Left forelimb (tissue), 1 donor: ENCODE results near the gene SLC25A31.

ENCODE experiments used
- DNase-seq: peaks from one replicate; pipeline ENCODE4 v3.0.0-alpha.2; 2018; ENCODE audit warnings: low spot score

SLC25A31 gene

GRCh38 chr4:127778102-127778501 is 47.9 kb downstream of the SLC25A31 start:
- DNase-seq = no peak

- no peak for DNase-seq
These were observed 50.4 kb downstream of the SLC25A31 start for GRCh38 chr4:127780598-127780997.

GRCh38 chr4:127781300-127782024 is 51.3 kb downstream of the SLC25A31 start:
- no peak for DNase-seq

- peak; percentile 92 for DNase-seq
These were observed 51.8 kb downstream of the SLC25A31 start for GRCh38 chr4:127782025-127782274.

- DNase-seq = no peak
These were observed 52.2 kb downstream of the SLC25A31 start, which contains the start of gene HSPA4L for GRCh38 chr4:127782275-127783025. Gene HSPA4L (plus strand): TSS chr4:127782322. CDS start chr4:127782551, 229 bp downstream.

- peak; percentile 83 for DNase-seq
These were observed 53.0 kb downstream of the SLC25A31 start for GRCh38 chr4:127783026-127783769.

- no peak for DNase-seq
These were observed 54.0 kb downstream of the SLC25A31 start for GRCh38 chr4:127783955-127784770.

- no peak for DNase-seq
These were observed 58.3 kb downstream of the SLC25A31 start for GRCh38 chr4:127788517-127788916.

GRCh38 chr4:127791391-127791790 is 61.2 kb downstream of the SLC25A31 start:
- no peak for DNase-seq

- no peak for DNase-seq
These were observed 63.3 kb downstream of the SLC25A31 start for GRCh38 chr4:127793528-127793927.

- DNase-seq = no peak
These were observed 69.5 kb downstream of the SLC25A31 start for GRCh38 chr4:127799711-127800110.

- no peak for DNase-seq
These were observed 79.1 kb downstream of the SLC25A31 start for GRCh38 chr4:127809173-127809800.

GRCh38 chr4:127810551-127810950 is 80.4 kb downstream of the SLC25A31 start:
- no peak for DNase-seq

GRCh38 chr4:127822430-127822829 is 92.2 kb downstream of the SLC25A31 start:
- DNase-seq = no peak
